ENCODE measurements around the gene LAMA2.
A peak's percentile ranks its signal among the peaks of the same experiment; 100 is the strongest.

Gene LAMA2

GRCh38 chr6:129183681-129184301 is 300.9 kb downstream of the LAMA2 start:
- DNase-seq (ENCODE audit: low spot score): no peak

- DNase-seq (ENCODE audit: low spot score): no peak
These were observed 301.4 kb downstream of the LAMA2 start for GRCh38 chr6:129184324-129184723.

DNA sequence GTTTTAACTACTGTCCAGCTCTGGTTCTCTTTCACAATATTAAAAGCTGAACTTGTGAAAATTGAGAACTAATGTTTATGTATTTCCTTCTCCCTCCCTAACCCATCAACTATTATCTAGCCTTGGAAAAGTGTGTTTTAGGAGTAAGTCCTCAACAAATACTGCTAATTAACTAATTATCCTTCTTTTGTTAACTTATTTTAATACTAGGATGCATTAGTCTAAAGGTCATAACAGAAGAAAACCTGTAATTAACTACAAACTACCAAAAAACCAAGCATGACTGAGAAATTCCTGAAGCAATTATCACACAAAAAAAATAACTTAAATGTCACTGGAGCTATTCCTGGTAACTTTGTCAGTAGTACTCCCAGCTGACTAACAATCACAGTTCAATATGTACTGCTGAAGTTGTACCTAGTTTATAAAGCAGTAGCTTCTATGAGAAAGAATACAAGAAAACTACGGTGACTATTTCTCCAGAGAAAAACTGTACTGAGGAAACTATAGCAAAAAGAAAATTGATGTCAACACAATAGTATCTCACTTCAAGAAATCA is 301.9 kb downstream of the LAMA2 start:
- no peak for DNase-seq (ENCODE audit: low spot score)

DNA sequence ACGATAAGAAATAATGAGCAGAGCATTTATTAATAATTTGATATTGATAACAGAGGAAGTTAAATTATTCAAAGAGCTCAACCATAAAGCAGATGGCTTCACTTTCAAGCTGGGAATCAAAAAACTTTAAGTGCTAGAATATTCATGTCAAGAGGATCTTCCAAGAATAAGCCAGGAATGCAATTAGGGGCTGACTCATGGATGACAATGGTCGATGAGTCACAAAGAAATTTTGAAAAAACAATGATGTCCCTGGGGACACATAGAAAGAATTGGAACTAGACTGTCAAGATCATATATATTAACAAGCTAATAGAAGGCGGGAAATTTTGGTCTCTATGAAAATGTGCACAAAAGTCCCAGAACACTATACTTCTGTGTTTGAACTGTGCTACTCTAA is 304.1 kb downstream of the LAMA2 start:
- DNase-seq (ENCODE audit: low spot score): peak; percentile 23

GRCh38 chr6:129188306-129188705 is 305.4 kb downstream of the LAMA2 start:
- DNase-seq (ENCODE audit: low spot score): no peak

DNA sequence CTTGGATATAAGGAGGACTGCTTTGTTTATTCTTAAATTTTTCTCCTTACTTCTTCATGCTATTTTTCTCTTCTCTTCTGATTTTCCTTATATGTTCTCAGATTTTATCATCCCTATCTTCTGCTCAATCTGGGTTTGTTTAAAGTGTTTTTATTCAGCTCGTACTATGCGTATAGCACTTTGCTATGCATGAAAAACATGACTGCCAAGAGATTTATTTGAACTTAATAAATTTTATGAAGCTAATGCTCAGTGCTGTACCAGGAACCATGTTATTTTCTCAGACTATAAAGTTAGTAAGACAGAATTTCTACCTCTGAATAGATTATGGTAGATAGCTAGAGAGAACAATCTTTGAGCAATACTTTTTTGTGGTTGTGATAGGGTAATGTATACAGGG is 305.9 kb downstream of the LAMA2 start:
- DNase-seq (ENCODE audit: low spot score): no peak

DNA sequence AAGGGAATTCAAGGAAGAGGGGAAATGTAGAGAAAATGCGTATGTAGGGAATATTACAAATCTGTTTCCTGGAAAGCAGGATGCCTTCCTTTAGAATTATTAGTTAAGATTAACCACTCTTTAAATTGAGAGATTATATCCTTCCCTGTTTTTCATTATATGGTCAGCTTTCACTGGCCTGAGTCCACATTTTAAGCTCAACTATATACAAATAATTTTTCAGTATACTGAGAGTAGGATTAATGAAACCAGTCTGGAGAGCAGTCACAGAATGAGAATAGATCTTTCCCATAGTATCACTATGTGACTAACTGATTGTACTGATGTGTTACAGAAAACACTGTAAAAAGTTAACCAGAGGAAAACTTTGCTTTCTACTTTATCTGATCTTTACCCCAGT is 306.3 kb downstream of the LAMA2 start:
- DNase-seq (ENCODE audit: low spot score): no peak

- DNase-seq (ENCODE audit: low spot score): no peak
These were observed 308.3 kb downstream of the LAMA2 start for GRCh38 chr6:129191235-129191634.

DNA sequence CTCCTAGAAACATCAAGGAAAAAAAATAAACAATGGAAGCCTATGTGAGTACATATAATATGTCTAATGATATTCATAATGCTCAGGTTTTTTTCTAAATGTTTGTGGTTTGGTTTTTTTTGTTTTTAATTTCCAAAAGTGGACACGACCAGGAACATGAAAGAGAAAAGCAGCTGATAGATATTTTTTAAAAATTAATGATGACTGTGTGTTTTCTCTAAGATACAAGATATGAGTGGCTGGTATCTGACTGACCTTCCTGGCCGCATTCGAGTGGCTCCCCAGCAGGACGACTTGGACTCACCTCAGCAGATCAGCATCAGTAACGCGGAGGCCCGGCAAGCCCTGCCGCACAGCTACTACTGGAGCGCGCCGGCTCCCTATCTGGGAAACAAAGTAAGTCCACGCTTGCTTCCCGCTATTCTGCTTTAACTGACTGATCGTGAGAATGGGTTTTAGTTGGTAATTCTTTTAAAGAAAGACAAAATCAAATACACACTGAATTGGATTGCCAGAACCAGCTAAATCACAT is 309.6 kb downstream of the LAMA2 start:
- no peak for DNase-seq (ENCODE audit: low spot score)

GRCh38 chr6:129194306-129194941 is 311.5 kb downstream of the LAMA2 start:
- DNase-seq (ENCODE audit: low spot score): no peak

DNA sequence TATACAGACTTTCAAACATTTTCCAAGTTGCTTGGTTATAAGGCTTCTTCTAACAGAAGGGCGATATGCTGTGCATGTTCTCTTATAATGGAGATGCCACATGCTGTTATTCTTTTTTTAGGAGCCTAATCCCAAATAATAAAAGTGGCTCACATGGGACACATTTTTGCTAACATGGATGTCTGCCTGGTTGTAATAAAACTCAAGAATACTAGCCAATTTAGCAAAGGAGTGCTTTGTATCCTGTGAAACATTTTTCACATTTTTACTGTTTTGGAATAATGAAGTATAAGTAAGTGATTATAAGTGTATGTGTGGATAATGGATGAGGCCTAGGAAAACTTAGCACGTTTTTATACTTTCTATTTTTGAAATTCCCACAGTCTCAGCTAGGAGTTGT is 312.2 kb downstream of the LAMA2 start:
- no peak for DNase-seq (ENCODE audit: low spot score)

DNA sequence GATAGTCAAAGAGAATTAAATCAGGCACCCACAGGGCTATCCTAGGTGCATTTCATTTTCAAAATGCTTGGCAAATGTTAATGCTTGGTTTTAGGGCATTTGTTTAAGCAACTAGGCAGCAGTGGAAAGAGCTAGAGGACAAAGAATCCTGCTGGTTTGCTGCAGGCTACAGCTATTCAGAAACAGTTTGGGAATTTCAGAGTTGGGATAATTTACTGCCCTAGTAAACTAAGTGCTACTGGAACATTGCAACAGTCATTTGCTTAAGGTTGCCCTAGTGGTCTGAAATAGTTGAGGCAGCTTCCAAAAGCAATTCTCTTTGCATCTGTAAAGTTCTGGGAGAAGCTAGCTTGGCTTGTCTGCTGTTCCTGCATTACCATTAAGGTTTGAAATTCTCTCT is 312.7 kb downstream of the LAMA2 start:
- DNase-seq (ENCODE audit: low spot score): no peak

DNA sequence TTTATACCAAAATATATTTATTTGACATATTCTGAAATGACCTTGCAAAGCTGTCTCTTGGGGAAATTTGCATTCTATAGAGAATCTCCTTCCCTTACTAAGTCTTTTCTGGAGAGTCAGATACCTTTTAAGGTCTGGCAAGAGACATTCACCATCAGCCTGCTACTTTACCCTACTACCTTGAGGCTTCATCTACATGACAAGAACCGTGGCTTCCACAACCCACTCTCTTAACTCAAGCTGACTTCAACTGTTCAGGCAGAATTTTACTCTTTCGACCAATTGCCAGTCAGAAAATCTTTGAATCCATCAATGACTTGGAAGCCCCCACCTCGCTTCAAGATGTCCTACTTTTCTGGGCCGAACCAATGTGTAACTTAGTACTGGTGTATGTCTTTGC is 314.2 kb downstream of the LAMA2 start:
- DNase-seq (ENCODE audit: low spot score): no peak

DNA sequence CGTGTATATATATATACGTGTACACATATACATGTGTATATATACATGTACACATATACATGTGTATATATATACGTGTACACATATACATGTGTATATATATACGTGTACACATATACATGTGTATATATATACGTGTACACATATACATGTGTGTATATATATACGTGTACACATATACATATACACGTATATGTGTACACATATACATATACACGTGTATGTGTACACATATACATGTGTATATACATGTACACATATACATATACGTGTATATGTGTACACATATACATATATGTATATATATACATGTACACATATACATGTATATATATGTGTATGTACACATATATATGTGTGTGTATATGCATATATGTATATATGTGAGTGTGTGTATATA is 317.2 kb downstream of the LAMA2 start:
- no peak for DNase-seq (ENCODE audit: low spot score)

DNA sequence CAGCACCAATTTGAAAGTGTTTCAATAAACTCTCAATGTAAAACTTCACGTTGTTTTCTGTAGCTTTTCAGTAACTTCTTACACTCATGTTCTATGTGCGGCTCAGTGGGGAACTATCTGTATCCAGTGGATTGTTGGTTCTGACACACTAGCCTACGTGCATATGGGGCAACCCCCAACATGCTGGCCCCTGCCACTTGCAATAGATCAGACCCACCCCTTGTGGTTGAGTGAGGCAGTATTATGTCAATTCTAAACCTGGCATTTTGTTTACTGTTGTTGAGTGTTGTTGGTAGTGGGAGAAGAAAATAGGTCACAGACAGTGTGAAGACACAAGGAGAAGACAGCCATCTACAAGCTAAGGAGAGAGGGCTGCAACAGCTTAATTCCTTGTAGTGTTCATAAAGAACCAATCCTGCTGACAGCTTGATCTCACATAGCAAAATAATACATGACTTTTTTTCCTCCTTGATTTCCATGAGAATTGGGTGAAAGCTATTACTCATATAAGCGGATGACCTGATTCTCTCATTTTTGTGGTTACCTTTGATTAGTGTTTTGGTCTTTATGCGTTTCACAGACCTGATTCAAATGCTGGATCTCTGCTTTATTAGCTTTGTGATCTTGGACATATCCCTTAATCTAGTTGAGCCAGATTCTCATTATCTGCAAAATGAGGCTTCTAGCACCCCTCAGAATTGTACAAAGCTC is 320.4 kb downstream of the LAMA2 start:
- no peak for DNase-seq (ENCODE audit: low spot score)

- DNase-seq (ENCODE audit: low spot score): no peak
These were observed 323.9 kb downstream of the LAMA2 start for GRCh38 chr6:129206821-129207220.

DNA sequence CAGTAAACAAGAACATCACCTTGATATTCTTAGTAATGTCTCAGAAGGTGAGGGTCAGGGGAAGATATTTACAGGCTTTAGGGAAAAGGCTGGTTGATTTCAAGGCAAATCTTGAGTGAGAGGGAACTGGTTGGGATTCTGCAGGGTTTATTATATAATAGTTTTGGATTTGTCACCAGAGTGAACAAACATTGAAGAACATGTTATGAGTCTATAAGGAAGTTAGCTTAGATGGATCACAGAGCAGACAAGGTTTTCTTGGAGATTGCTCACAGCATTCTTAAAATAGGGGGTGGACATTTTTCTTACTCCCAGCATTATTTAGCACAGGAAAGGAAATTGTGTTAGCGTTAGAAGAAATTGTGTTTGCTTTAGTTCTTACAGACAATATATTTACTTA is 324.9 kb downstream of the LAMA2 start:
- DNase-seq (ENCODE audit: low spot score): no peak

DNA sequence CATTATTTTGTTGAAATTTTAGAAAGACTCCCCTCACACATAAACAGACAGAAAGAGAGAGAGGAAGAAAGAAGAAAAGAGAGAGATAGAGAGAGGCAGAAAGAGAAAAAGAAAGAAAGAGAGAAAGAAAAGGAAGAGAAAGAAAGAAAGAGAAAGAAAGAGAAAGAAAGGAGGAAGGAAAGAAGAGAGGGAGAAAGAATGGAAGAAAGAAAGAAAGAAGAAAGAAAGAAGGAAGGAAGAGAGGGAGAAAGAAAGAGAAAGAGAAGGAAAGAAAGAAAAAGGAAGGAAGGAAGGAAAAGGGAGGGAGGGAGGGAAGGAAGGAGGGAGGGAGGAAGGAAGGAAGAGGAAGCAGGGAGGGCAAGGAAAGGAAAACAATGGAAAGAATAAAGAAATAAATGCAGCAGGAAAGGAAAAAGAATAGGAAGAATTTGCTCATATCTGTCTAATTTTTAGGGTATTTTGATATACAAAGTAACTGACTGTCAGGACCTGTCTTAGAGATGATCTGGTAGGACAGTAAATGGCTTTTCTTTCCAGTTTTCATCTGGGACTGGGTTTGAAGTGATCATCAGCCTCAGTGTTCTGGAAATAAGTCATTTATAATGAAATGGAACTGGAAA is 325.6 kb downstream of the LAMA2 start:
- DNase-seq (ENCODE audit: low spot score): no peak

- DNase-seq (ENCODE audit: low spot score): no peak
These were observed 326.4 kb downstream of the LAMA2 start for GRCh38 chr6:129209355-129209754.

GRCh38 chr6:129210684-129211083 is 327.7 kb downstream of the LAMA2 start:
- no peak for DNase-seq (ENCODE audit: low spot score)

DNA sequence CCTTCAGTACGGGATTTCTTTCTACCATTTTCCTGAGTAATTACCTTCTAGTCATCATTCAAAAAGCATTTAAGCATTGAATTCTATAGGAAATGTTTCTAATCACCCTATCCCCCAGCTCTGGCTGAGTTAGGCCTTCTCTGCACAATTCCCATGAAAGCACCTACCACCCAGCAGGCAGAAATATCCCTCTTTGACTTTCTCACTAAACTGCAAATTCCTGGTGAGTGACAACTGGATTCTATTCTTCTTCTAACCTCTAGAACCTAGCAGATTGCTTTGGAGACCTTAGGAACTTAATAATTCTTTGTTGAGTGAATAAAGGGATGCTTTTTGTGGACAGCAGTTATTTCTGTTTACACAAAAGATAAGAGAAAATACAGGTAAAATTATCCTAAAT is 328.7 kb downstream of the LAMA2 start:
- no peak for DNase-seq (ENCODE audit: low spot score)

GRCh38 chr6:129212081-129212480 is 329.1 kb downstream of the LAMA2 start:
- DNase-seq (ENCODE audit: low spot score): no peak

GRCh38 chr6:129215246-129215645 is 332.3 kb downstream of the LAMA2 start:
- no peak for DNase-seq (ENCODE audit: low spot score)

Measured in putamen (tissue), 1 donor.